Natural killer cell (primary cell): ENCODE results near the gene ZNF701. TPM values are rescaled to one million over a fixed set of nuclear protein-coding genes. Genes with fewer than 3 reads are reported as not detected.

Experiments used
- ATAC-seq, 3 donors: fragments of 150-1000 bp in 2 of 3; fragments of 200-7000 bp in 1 of 3; cut with Tn5 transposase; 1 replicate in 1 of 3; 2 replicates in 2 of 3; pipeline ENCODE4 v1.10.0; 2021; ENCODE audit warnings: mild to moderate bottlenecking in 2 of 3, moderate library complexity in 2 of 3
- DNase-seq, 2 donors: peaks; one replicate each; pipeline versions ENCODE4 v3.0.0 to v3.0.0-alpha.2; 2013 to 2021; ENCODE audit warnings: mixed read lengths in 1 of 2
- H3K27ac ChIP-seq: one replicate; pipeline ENCODE4 v1.5.1; 2013; ENCODE audit warnings: mild to moderate bottlenecking, low read length
- H3K27me3 ChIP-seq: one replicate; pipeline ENCODE4 v1.6.1; 2013; ENCODE audit warnings: low read length; ENCODE audit not compliant: control insufficient read depth, insufficient read depth
- H3K36me3 ChIP-seq: one replicate; pipeline ENCODE4 v1.6.1; 2013; ENCODE audit warnings: low read length; ENCODE audit not compliant: control insufficient read depth, insufficient read depth
- H3K4me1 ChIP-seq: one replicate; pipeline ENCODE4 v1.6.1; 2013; ENCODE audit warnings: low read length; ENCODE audit not compliant: control insufficient read depth, insufficient read depth
- H3K4me3 ChIP-seq: one replicate; pipeline ENCODE4 v1.5.1; 2013; ENCODE audit warnings: low read length
- H3K9me3 ChIP-seq: one replicate; pipeline ENCODE4 v1.6.1; 2013; ENCODE audit warnings: low read length; ENCODE audit not compliant: control insufficient read depth, insufficient read depth
- H3K27ac Mint-ChIP-seq, 2 donors: one replicate each; pipeline ENCODE4 v1.8.0; 2022; ENCODE audit warnings: mild to moderate bottlenecking in 2 of 2, mixed read lengths in 2 of 2, moderate library complexity in 1 of 2
- H3K27me3 Mint-ChIP-seq, 2 donors: one replicate each; pipeline ENCODE4 v1.8.0; 2022; ENCODE audit warnings: low read depth in 2 of 2, mixed read lengths in 2 of 2
- H3K36me3 Mint-ChIP-seq: one replicate; pipeline ENCODE4 v1.8.0; 2022; ENCODE audit warnings: mixed read lengths
- H3K4me1 Mint-ChIP-seq, 2 donors: one replicate each; pipeline ENCODE4 v1.8.0; 2022; ENCODE audit warnings: mixed read lengths in 2 of 2
- H3K4me3 Mint-ChIP-seq: one replicate; pipeline ENCODE4 v1.8.0; 2022; ENCODE audit warnings: mild to moderate bottlenecking, moderate library complexity, mixed read lengths
- H3K9me3 Mint-ChIP-seq, 2 donors: one replicate each; pipeline ENCODE4 v1.8.0; 2022; ENCODE audit warnings: mixed read lengths in 2 of 2
- CTCF ChIP-seq: fragments of 200-600 bp; IDR thresholded peaks from one replicate; pipeline ENCODE4 v1.8.0; 2022; ENCODE audit warnings: antibody characterized with exemption
- WGBS: methylation state at CpG from one replicate; pipeline ENCODE4 v1.1.7; 2013; ENCODE audit warnings: missing lambda C conversion rate; ENCODE audit not compliant: insufficient coverage; 5-methylcytosine and 5-hydroxymethylcytosine counted together
- intact Hi-C: fragments of 100-400 bp; cut with micrococcal nuclease; formaldehyde crosslinking; loops from one replicate; pipeline ENCODE4 v1.14.2; 2022
- total RNA-seq, 4 donors: library from RNA; stranded (reverse); fragments of 120-200 nt in 1 of 4; gene quantifications; one replicate each; pipeline versions ENCODE4 v1.2.3 to v1.2.4, GENCODE V29; 2013 to 2022

The ZNF701 gene
- total RNA-seq, 3 donors from 2014 or later (not counting 1 experiment from before 2014, with no cell fraction given), result 27.4 to 41.2 (median 28.4) TPM

GRCh38 chr19:52635786-52636570 lies 65.9 kb downstream of the ZNF701 start:
- Mint-ChIP-seq H3K4me1 (peaks cover 35 to 41% of the 10 kb centered on the region in 2 donors), H3K9me3 (no peaks in the 10 kb centered on the region), H3K4me3 (peak overlapping the region; percentile 97), H3K27ac (peak overlapping the region in 1 of 2 donors; percentile 97), H3K27me3 (no peaks in the 10 kb centered on the region), H3K36me3 (no peaks in the 10 kb centered on the region)
- Histone ChIP-seq H3K4me1 (peaks cover 17% of the 10 kb centered on the region), H3K27me3 (no peaks in the 10 kb centered on the region), H3K27ac (no peak overlapping the region), H3K9me3 (no peaks in the 10 kb centered on the region), H3K4me3 (no peak overlapping the region), H3K36me3 (peaks cover 5% of the 10 kb centered on the region)
- no peak for ATAC-seq
- intact Hi-C loops, result no loop called here
- 94% methylated on average over 11 of the region's 11 CpGs for WGBS
- TF ChIP-seq CTCF, result no peak
- DNase-seq, result no peak

Other genes with a start within 250 kb of the ZNF701 start
- under 1 TPM; 0.68 to 0.86 (median 0.82) TPM for gene ZNF610, start 234.0 kb upstream of the ZNF701 start, total RNA-seq
- 10 to 100 TPM; 23.1 to 33.2 (median 31.2) TPM for gene ZNF880, start 200.4 kb upstream of the ZNF701 start, total RNA-seq
- gene ZNF528, start 172.4 kb upstream of the ZNF701 start, total RNA-seq, result 10 to 100 TPM; 28.8 to 36.5 (median 36.1) TPM
- under 1 TPM in 1 of 3 donors, not detected in 2; 0.18 TPM for gene ZNF534, start 141.1 kb upstream of the ZNF701 start, total RNA-seq
- 1 to 10 TPM; 2.5 to 4.1 (median 3.0) TPM for gene ZNF578, start 116.7 kb upstream of the ZNF701 start, total RNA-seq
- 10 to 100 TPM; 43.8 to 69.1 (median 49.5) TPM for gene ZNF808, start 42.6 kb upstream of the ZNF701 start, total RNA-seq
- gene ZNF83, start 68.1 kb downstream of the ZNF701 start, total RNA-seq, result 100 to 1,000 TPM in 1 of 3 donors, 10 to 100 TPM in 2; 46.8 to 114 (median 96.9) TPM
- 10 to 100 TPM; 41.2 to 58.0 (median 44.2) TPM for gene ZNF611, start 164.8 kb downstream of the ZNF701 start, total RNA-seq
- gene ZNF600, start 216.5 kb downstream of the ZNF701 start, total RNA-seq, result 100 to 1,000 TPM in 1 of 3 donors, 10 to 100 TPM in 2; 28.8 to 157 (median 73.1) TPM